ENCODE data around the gene BAAT. TPM values are rescaled to one million over a fixed set of nuclear protein-coding genes. Genes with fewer than 3 reads are reported as not detected.

Gene BAAT
- total and polyA plus RNA-seq, 2 of the 4 experiments (the other 2 are of a cell fraction), result not detected

DNA sequence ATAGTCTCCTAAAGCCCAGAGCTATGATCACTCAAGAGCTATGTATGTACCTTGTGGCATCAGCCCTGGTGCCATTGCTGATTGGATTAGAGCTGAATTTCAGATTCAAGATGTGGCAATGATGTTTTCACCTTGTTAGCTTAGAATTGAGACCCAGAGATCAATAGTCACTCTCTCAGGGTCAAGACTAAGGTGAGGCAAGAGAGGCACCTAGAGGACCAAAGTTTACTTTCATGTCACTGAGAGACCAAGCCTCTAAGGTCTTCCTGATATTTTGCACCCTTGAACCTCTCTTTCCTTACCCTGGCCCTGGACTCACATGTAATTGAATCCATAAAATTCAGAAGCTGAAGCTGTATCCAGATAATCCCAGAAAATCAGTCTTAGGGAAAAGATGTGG, 42.8 kb downstream of the BAAT start:
- POLR2A ChIA-PET (ENCODE audit: unreplicated experiment), result no interaction called here
- intact Hi-C loops (cut with micrococcal nuclease), result no loop called here
- no peak for DNase-seq
- dilution Hi-C loops (cut with HindIII; ENCODE audit: low sequenced_read_pairs, unreplicated experiment), result no loop called here
- H3K9ac ChIP-seq (ENCODE audit: low read depth, low read length), result no peak overlapping the region
- H3K9me1 ChIP-seq (ENCODE audit: insufficient read depth, low read length), result no peaks in the 10 kb centered on the region
- H2AK9ac ChIP-seq (replicated peaks; ENCODE audit: low read depth, low read length, poor library complexity), result no peak overlapping the region
- H2AFZ ChIP-seq (replicated peaks; ENCODE audit: low read length, poor library complexity), result no peak overlapping the region
- no peaks in the 10 kb centered on the region for H3K36me3 ChIP-seq (ENCODE audit: control insufficient read depth, insufficient read depth, low read length)
- H2AK5ac ChIP-seq (ENCODE audit: low read depth, low read length), result no peak overlapping the region
- no peak overlapping the region for H2BK120ac ChIP-seq (ENCODE audit: low read depth, low read length)
- H3K14ac ChIP-seq (replicated peaks; ENCODE audit: low read depth, low read length), result no peak overlapping the region
- H3K27me3 ChIP-seq (ENCODE audit: control insufficient read depth, insufficient read depth, low read length), result no peaks in the 10 kb centered on the region
- H3K18ac ChIP-seq (ENCODE audit: low read depth, low read length), result no peak overlapping the region
- in situ Hi-C loops (cut with MboI; ENCODE audit: low sequenced_read_pairs), result no loop called here
- no peak overlapping the region for H2BK15ac ChIP-seq (ENCODE audit: low read depth, low read length)
- ATAC-seq (ENCODE audit: low read depth), result no peak
- TF ChIP-seq CEBPB (IDR thresholded peaks at IDR 0.05; ENCODE audit: low read depth, low read length) (no peak), BHLHE40 (IDR thresholded peaks at IDR 0.05; ENCODE audit: low read depth, low read length) (no peak), MXI1 (IDR thresholded peaks at IDR 0.05; ENCODE audit: borderline replicate concordance, low read depth, low read length) (no peak), MAFK (IDR thresholded peaks at IDR 0.05; ENCODE audit: low read depth, low read length) (no peak), RAD21 (IDR thresholded peaks at IDR 0.05; ENCODE audit: low read length) (no peak), CHD1 (IDR thresholded peaks at IDR 0.05; ENCODE audit: low read depth, low read length) (no peak), MAZ (IDR thresholded peaks at IDR 0.05; ENCODE audit: borderline replicate concordance, low read depth, low read length) (no peak), RCOR1 (IDR thresholded peaks at IDR 0.05; ENCODE audit: insufficient replicate concordance, low read length) (no peak), NFE2L2 (IDR thresholded peaks at IDR 0.05; ENCODE audit: low read depth, low read length) (no peak), RFX5 (IDR thresholded peaks at IDR 0.05; ENCODE audit: low read depth, low read length) (no peak), FOS (IDR thresholded peaks at IDR 0.05; ENCODE audit: low read depth, low read length) (no peak), SMC3 (IDR thresholded peaks at IDR 0.05; ENCODE audit: low read depth, low read length) (no peak), POLR2A (IDR thresholded peaks at IDR 0.05; ENCODE audit: low read depth, low read length) (no peak)
- TF ChIP-seq, protein P1, sequence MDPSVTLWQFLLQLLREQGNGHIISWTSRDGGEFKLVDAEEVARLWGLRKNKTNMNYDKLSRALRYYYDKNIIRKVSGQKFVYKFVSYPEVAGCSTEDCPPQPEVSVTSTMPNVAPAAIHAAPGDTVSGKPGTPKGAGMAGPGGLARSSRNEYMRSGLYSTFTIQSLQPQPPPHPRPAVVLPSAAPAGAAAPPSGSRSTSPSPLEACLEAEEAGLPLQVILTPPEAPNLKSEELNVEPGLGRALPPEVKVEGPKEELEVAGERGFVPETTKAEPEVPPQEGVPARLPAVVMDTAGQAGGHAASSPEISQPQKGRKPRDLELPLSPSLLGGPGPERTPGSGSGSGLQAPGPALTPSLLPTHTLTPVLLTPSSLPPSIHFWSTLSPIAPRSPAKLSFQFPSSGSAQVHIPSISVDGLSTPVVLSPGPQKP (IDR thresholded peaks at IDR 0.05; ENCODE audit: borderline replicate concordance, low read depth, low read length), result no peak
- TF ChIP-seq, protein P2, sequence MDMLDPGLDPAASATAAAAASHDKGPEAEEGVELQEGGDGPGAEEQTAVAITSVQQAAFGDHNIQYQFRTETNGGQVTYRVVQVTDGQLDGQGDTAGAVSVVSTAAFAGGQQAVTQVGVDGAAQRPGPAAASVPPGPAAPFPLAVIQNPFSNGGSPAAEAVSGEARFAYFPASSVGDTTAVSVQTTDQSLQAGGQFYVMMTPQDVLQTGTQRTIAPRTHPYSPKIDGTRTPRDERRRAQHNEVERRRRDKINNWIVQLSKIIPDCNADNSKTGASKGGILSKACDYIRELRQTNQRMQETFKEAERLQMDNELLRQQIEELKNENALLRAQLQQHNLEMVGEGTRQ (IDR thresholded peaks at IDR 0.05; ENCODE audit: low read depth, low read length), result no peak
- TF ChIP-seq, protein P3, sequence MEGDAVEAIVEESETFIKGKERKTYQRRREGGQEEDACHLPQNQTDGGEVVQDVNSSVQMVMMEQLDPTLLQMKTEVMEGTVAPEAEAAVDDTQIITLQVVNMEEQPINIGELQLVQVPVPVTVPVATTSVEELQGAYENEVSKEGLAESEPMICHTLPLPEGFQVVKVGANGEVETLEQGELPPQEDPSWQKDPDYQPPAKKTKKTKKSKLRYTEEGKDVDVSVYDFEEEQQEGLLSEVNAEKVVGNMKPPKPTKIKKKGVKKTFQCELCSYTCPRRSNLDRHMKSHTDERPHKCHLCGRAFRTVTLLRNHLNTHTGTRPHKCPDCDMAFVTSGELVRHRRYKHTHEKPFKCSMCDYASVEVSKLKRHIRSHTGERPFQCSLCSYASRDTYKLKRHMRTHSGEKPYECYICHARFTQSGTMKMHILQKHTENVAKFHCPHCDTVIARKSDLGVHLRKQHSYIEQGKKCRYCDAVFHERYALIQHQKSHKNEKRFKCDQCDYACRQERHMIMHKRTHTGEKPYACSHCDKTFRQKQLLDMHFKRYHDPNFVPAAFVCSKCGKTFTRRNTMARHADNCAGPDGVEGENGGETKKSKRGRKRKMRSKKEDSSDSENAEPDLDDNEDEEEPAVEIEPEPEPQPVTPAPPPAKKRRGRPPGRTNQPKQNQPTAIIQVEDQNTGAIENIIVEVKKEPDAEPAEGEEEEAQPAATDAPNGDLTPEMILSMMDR (conservative IDR thresholded peaks at IDR 0.05; ENCODE audit: low read depth, low read length), result no peak
- H4K5ac ChIP-seq (ENCODE audit: low read depth, low read length), result no peak overlapping the region
- H3K27ac ChIP-seq (ENCODE audit: insufficient read depth, low read length), result no peak overlapping the region
- CTCF ChIA-PET, result no interaction called here
- no peak overlapping the region for H4K8ac ChIP-seq (ENCODE audit: low read depth in 2 of 2, low read length in 2 of 2)
- no peak overlapping the region for H3K23ac ChIP-seq (ENCODE audit: low read depth, low read length)
- no TSS peak for BruUV-seq (replicated peaks)
- no peak overlapping the region for H3K4ac ChIP-seq (ENCODE audit: low read depth, low read length)
- no peaks in the 10 kb centered on the region for H3K9me3 ChIP-seq (ENCODE audit: control insufficient read depth, insufficient read depth, low read length)
- H4K20me1 ChIP-seq (ENCODE audit: insufficient read depth, low read length), result no peaks in the 10 kb centered on the region
- no peak overlapping the region for H3K4me3 ChIP-seq (ENCODE audit: insufficient read depth, low read depth, low read length)
- no peaks in the 10 kb centered on the region for H3K4me1 ChIP-seq (ENCODE audit: control insufficient read depth, insufficient read depth, low read length)
- H3K56ac ChIP-seq (ENCODE audit: extremely low read depth, insufficient read depth, low read length), result no peak overlapping the region
- H3K79me1 ChIP-seq (ENCODE audit: low read depth in 1 of 2, low read length in 2 of 2), result no peaks in the 10 kb centered on the region
- no peak overlapping the region for H3K4me2 ChIP-seq (ENCODE audit: low read depth, low read length)
- no peak overlapping the region for H4K91ac ChIP-seq (ENCODE audit: insufficient read depth, low read depth, low read length)
- H2BK5ac ChIP-seq (ENCODE audit: low read depth, low read length, poor library complexity, severe bottlenecking), result no peak overlapping the region
- no peak overlapping the region for H2BK20ac ChIP-seq (ENCODE audit: low read depth, low read length)

Data from IMR-90 (cell line).